Measurements from ENCODE around the gene IQCM.
A peak's percentile ranks its signal among the peaks of the same experiment; 100 is the strongest.

IQCM gene

GRCh38 chr4:149766135-149766534 is 49.5 kb downstream of the IQCM start:
- no peak for DNase-seq

GRCh38 chr4:149765630-149766029 is 50.0 kb downstream of the IQCM start:
- DNase-seq, result peak; percentile 94

- no peak for DNase-seq
These were observed 59.7 kb downstream of the IQCM start for GRCh38 chr4:149755969-149756368.

GRCh38 chr4:149754526-149754925 is 61.1 kb downstream of the IQCM start:
- peak; percentile 62 for DNase-seq

GRCh38 chr4:149752729-149753128 is 62.9 kb downstream of the IQCM start:
- no peak for DNase-seq

- no peak for DNase-seq
These were observed 64.5 kb downstream of the IQCM start for GRCh38 chr4:149751174-149751573.

GRCh38 chr4:149749784-149750183 is 65.9 kb downstream of the IQCM start:
- DNase-seq, result no peak

GRCh38 chr4:149747646-149748045 is 68.0 kb downstream of the IQCM start:
- DNase-seq, result no peak

- no peak for DNase-seq
These were observed 69.4 kb downstream of the IQCM start for GRCh38 chr4:149746276-149746675.

GRCh38 chr4:149741186-149741831 is 74.3 kb downstream of the IQCM start:
- DNase-seq, result no peak

GRCh38 chr4:149738156-149738555 is 77.5 kb downstream of the IQCM start:
- DNase-seq, result no peak

- DNase-seq, result no peak
These were observed 79.8 kb downstream of the IQCM start for GRCh38 chr4:149735796-149736195.

GRCh38 chr4:149728444-149728843 is 87.2 kb downstream of the IQCM start:
- no peak for DNase-seq

GRCh38 chr4:149727663-149728062 is 88.0 kb downstream of the IQCM start:
- DNase-seq, result no peak

GRCh38 chr4:149723065-149723464 is 92.6 kb downstream of the IQCM start:
- DNase-seq, result no peak

- DNase-seq, result no peak
These were observed 95.8 kb downstream of the IQCM start for GRCh38 chr4:149719806-149720205.

- no peak for DNase-seq
These were observed 96.3 kb downstream of the IQCM start for GRCh38 chr4:149719357-149719756.

GRCh38 chr4:149718500-149718899 is 97.1 kb downstream of the IQCM start:
- DNase-seq, result no peak

GRCh38 chr4:149716728-149717127 is 98.9 kb downstream of the IQCM start:
- no peak for DNase-seq

- no peak for DNase-seq
These were observed 99.6 kb downstream of the IQCM start for GRCh38 chr4:149715822-149716585.

GRCh38 chr4:149713031-149713430 is 102.6 kb downstream of the IQCM start:
- DNase-seq, result no peak

GRCh38 chr4:149711593-149712365 is 103.9 kb downstream of the IQCM start:
- no peak for DNase-seq

- DNase-seq, result peak; percentile 31
These were observed 106.0 kb downstream of the IQCM start for GRCh38 chr4:149709640-149710039.
